ENCODE data around the gene SH2D1B. TPM values are rescaled to one million over a fixed set of nuclear protein-coding genes. Genes with fewer than 3 reads are reported as not detected.
"Not testable (repeated sequence)": the region's sequence is repeated elsewhere in the genome, so short reads cannot be mapped to it uniquely, and the experiment has no call there.

SH2D1B gene
- total RNA-seq, 1 experiment from 2014 or later: not detected

DNA sequence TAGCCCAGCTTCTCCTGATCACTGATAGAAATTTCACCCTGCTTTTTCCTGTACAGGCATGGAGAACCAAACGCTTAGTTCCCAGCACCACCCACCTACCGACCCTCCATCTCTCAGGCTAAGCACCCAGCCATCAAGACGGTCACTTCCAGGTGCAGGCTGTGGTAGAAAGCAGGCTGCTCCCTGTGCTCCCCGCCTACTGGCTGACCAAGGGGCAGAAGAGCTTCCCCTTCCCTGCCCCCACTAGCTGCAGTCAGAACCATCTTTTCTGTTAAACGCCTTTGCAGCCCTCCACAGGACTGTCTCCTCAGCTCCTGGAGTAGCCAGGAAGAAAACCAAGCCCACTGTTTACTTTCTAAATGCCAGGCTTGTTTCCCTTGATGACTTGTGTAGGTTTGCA, 58.2 kb downstream of the SH2D1B start:
- H3K27me3 Mint-ChIP-seq (ENCODE audit: unreplicated experiment): no peaks in the 10 kb centered on the region
- TF ChIP-seq, protein P1, sequence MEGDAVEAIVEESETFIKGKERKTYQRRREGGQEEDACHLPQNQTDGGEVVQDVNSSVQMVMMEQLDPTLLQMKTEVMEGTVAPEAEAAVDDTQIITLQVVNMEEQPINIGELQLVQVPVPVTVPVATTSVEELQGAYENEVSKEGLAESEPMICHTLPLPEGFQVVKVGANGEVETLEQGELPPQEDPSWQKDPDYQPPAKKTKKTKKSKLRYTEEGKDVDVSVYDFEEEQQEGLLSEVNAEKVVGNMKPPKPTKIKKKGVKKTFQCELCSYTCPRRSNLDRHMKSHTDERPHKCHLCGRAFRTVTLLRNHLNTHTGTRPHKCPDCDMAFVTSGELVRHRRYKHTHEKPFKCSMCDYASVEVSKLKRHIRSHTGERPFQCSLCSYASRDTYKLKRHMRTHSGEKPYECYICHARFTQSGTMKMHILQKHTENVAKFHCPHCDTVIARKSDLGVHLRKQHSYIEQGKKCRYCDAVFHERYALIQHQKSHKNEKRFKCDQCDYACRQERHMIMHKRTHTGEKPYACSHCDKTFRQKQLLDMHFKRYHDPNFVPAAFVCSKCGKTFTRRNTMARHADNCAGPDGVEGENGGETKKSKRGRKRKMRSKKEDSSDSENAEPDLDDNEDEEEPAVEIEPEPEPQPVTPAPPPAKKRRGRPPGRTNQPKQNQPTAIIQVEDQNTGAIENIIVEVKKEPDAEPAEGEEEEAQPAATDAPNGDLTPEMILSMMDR (IDR thresholded peaks at IDR 0.05; ENCODE audit: unreplicated experiment): no peak
- H3K36me3 Mint-ChIP-seq (ENCODE audit: insufficient read depth, unreplicated experiment): peaks cover 5% of the 10 kb centered on the region
- no TSS peak for BruUV-seq (replicated peaks)
- H3K4me1 Mint-ChIP-seq (ENCODE audit: low read depth, unreplicated experiment): peaks cover 32% of the 10 kb centered on the region
- intact Hi-C loops (cut with micrococcal nuclease; ENCODE audit: unreplicated experiment): loop anchor here (10.0 kb wide), 1 partner anchor 151 kb away; no protein-coding TSS in a partner anchor
- no peak for DNase-seq
- CTCF ChIA-PET: no interaction called here
- no peak overlapping the region for H3K4me3 Mint-ChIP-seq (ENCODE audit: low read depth, unreplicated experiment)
- H3K9me3 Mint-ChIP-seq (ENCODE audit: low read depth, unreplicated experiment): no peaks in the 10 kb centered on the region
- H3K27ac Mint-ChIP-seq (ENCODE audit: unreplicated experiment): no peak overlapping the region

DNA sequence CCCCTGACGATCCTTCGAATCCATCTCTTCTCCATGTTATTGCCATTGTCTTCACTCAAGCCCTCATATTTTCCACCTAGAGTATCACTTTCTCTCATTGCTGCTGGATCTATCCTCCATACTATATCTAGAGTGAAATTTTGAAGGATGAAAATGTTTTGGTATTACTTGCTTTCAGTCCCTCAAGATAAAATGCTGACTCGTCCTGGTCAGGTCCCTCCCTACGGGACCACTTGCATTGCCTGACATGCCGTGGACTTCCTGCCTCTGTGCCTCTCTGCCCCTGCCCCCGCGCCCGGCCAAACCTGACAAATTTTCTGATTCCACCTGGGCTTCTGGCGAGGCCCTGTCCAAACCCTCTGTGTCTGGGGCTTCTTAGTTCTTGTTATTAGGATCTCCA, 58.9 kb downstream of the SH2D1B start:
- intact Hi-C loops (cut with micrococcal nuclease; ENCODE audit: unreplicated experiment): loop anchor here (10.0 kb wide), 1 partner anchor 152 kb away; no protein-coding TSS in a partner anchor
- Mint-ChIP-seq H3K9me3 (ENCODE audit: low read depth, unreplicated experiment) (no peaks in the 10 kb centered on the region), H3K27me3 (ENCODE audit: unreplicated experiment) (no peaks in the 10 kb centered on the region), H3K27ac (ENCODE audit: unreplicated experiment) (no peak overlapping the region), H3K36me3 (ENCODE audit: insufficient read depth, unreplicated experiment) (peaks cover 5% of the 10 kb centered on the region), H3K4me3 (ENCODE audit: low read depth, unreplicated experiment) (no peak overlapping the region), H3K4me1 (ENCODE audit: low read depth, unreplicated experiment) (peaks cover 37% of the 10 kb centered on the region)
- CTCF ChIA-PET: no interaction called here
- TF ChIP-seq, protein P1 (IDR thresholded peaks at IDR 0.05; ENCODE audit: unreplicated experiment): no peak
- no TSS peak for BruUV-seq (replicated peaks)
- no peak for DNase-seq

DNA sequence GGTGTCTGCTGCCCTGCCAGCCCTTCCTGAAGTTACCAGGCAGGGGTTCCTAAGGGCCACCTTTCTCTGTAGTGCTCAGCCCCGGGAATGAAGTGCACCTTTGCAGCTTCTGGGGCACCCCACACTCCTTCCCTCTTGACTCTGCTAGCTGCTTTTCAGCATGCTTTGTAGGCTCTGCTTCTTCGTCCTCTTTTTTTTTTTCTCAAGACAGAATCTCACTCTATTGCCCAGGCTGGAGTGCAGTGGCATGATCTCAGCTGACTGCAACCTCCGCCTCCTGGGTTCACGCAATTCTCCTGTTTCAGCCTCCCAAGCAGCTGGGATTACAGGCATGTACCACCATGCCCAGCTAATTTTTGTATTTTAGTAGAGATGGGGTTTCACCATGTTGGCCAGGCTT, 60.1 kb downstream of the SH2D1B start:
- H3K4me3 Mint-ChIP-seq (ENCODE audit: low read depth, unreplicated experiment); CTCF ChIA-PET; H3K27me3 Mint-ChIP-seq (ENCODE audit: unreplicated experiment); H3K9me3 Mint-ChIP-seq (ENCODE audit: low read depth, unreplicated experiment); H3K27ac Mint-ChIP-seq (ENCODE audit: unreplicated experiment); DNase-seq; BruUV-seq (replicated peaks); H3K36me3 Mint-ChIP-seq (ENCODE audit: insufficient read depth, unreplicated experiment): not testable (repeated sequence)
- intact Hi-C loops (cut with micrococcal nuclease; ENCODE audit: unreplicated experiment): loop anchor here (10.0 kb wide), 1 partner anchor 153 kb away; no protein-coding TSS in a partner anchor
- H3K4me1 Mint-ChIP-seq (ENCODE audit: low read depth, unreplicated experiment): peaks cover 49% of the 10 kb centered on the region

DNA sequence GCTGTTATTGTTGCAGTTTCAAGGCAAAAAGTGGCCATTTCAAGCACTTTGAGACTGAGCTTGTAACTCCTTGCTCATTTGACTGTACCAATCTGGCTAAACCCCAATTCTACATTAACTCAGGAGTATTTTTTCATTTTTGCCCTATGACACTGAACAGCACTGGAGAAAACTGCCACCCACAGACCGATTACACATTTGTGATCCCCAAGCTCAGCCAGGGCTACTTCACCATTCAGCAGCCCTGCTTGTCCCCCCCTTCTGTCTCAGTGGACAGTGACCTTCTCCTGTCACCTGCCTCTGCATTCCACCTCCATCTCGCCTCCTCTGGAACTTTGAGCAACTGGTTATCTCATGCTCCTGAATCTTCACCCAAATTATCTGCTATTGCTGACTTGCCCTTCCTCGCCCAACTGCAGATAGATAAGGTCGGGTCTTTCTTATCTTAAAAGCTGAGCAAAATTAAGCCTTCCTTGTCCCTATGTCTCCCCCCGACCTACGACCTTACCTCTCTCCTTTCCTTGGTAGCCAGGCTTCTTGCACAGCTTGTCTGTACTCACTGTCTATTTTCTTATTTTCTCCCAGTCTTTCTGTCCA, 60.6 kb downstream of the SH2D1B start:
- no peak for DNase-seq
- intact Hi-C loops (cut with micrococcal nuclease; ENCODE audit: unreplicated experiment): loop anchor here (10.0 kb wide), 1 partner anchor 153 kb away; no protein-coding TSS in a partner anchor
- H3K4me3 Mint-ChIP-seq (ENCODE audit: low read depth, unreplicated experiment): no peak overlapping the region
- no peaks in the 10 kb centered on the region for H3K27me3 Mint-ChIP-seq (ENCODE audit: unreplicated experiment)
- H3K9me3 Mint-ChIP-seq (ENCODE audit: low read depth, unreplicated experiment): no peaks in the 10 kb centered on the region
- TF ChIP-seq, protein P1 (IDR thresholded peaks at IDR 0.05; ENCODE audit: unreplicated experiment): no peak
- no peak overlapping the region for H3K27ac Mint-ChIP-seq (ENCODE audit: unreplicated experiment)
- no TSS peak for BruUV-seq (replicated peaks)
- H3K4me1 Mint-ChIP-seq (ENCODE audit: low read depth, unreplicated experiment): peaks cover 51% of the 10 kb centered on the region
- CTCF ChIA-PET: no interaction called here
- peaks cover 5% of the 10 kb centered on the region for H3K36me3 Mint-ChIP-seq (ENCODE audit: insufficient read depth, unreplicated experiment)

Measured in Calu3 (cell line).